GM10248 (cell line): ENCODE data around the gene JADE2.
"Not testable (repeated sequence)": the region's sequence is repeated elsewhere in the genome, so short reads cannot be mapped to it uniquely, and the experiment has no call there.

Experiments
- CTCF ChIA-PET: fragments of 300-600 bp; sonication (Branson Sonifier 250); formaldehyde crosslinking; extraction: SDS; loops from one replicate; lab custom pipeline; 2021; ENCODE audit warnings: antibody characterized with exemption; lab: Yijun Ruan, JAX
- POLR2A ChIA-PET: fragments of 350-650 bp; sonication (Branson Sonifier 250); formaldehyde crosslinking; extraction: SDS; loops from one replicate; lab custom pipeline; 2020; ENCODE audit warnings: antibody characterized with exemption; lab: Yijun Ruan, JAX
- DNase-seq: peaks from one replicate; pipeline ENCODE4 v3.0.0; 2012; ENCODE audit errors: extremely low spot score
- CTCF ChIP-seq: IDR thresholded peaks from 2 replicates; pipeline ENCODE4 v1.5.1; 2012; ENCODE audit warnings: mild to moderate bottlenecking, low read depth; ENCODE audit errors: extremely low read depth, missing control alignments, control extremely low read depth

JADE2 gene

DNA sequence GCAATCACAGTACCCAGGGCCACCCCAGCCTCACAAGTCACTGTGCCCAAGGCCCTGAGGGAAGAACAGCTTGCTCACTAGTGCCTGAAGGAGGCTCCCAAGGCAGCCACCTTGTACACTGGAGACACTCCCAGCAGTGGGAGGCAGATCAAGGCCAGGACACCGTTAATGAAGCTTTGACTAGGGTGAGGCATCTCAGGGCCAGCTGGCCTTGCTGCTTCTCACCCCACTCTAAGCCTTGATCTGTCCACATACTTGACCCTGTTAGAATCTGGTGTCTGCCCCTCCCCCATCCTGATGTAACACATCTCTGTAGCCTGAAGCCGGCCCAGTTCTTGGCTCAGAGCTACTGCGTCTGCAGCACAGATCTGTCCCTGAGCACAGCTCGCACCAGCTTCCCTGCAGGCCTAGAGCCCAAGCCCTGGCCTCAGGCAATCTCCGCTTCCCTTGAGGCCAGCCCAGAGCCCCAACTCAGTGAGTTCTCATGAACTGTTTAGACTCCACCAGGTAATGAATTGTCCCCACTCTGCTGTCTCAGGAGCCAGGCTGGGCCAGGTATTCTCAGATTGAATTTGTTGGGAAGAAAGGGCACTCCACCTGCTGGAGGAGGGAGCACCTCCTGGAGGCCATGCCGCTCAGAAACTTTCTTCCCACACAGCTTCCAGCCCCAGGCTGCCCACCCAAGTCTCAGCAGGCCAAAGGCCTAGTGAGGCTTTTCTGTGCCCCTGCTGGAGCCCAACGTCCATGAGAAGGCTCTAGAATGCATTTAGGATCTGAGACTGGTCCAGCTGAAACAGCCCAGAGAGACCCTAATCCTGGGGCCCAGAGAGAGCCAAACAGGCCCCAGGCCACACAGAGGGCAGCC, 13.4 kb upstream of the JADE2 start:
- ChIA-PET POLR2A (no interaction called here), CTCF (interaction anchor here (0.8 to 1.7 kb wide), 5 partner anchors 9 to 208 kb away, joined by 3 to 4 read pairs (median 3); no protein-coding TSS in a partner anchor)
- no peak for TF ChIP-seq CTCF
- no peak for DNase-seq

GRCh38 chr5:134512661-134512999, 12.8 kb upstream of the JADE2 start:
- POLR2A ChIA-PET = no interaction called here
- no peak for DNase-seq
- CTCF ChIA-PET = interaction anchor here (1.7 kb wide), 1 partner anchor 12 kb away, joined by 4 read pairs; no protein-coding TSS in a partner anchor
- TF ChIP-seq CTCF = no peak

- ChIA-PET CTCF (interaction anchor here (1.0 kb wide), 1 partner anchor 16 kb away, joined by 3 read pairs; no protein-coding TSS in a partner anchor), POLR2A (interaction anchor here (0.5 kb wide), 1 partner anchor 9 kb away, joined by 3 read pairs; no protein-coding TSS in a partner anchor)
- DNase-seq = no peak
- no peak for TF ChIP-seq CTCF
Observed at GRCh38 chr5:134515801-134516200, 9.7 kb upstream of the JADE2 start.

DNA sequence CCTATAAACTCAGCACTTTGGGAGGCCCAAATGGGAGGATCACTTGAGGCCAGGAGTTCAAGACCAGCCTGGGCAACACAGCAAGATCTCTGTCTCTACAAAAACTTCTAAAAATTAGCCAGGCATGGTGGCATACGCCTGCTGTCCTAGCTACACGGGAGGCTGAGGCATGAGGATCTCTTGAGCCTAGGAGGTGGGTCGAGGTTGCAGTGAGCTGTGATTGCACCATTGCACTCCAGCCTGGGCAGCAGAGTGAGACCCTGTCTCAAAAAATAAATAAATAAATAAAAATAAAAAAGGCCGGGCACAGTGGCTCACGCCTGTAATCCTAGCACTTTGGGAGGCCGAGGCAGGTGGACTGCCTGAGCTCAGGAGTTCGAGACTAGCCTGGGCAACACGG, 8.5 kb upstream of the JADE2 start:
- CTCF ChIA-PET = interaction anchor here (1.3 kb wide), 1 partner anchor 10 kb away, joined by 7 read pairs; no protein-coding TSS in a partner anchor
- DNase-seq, POLR2A ChIA-PET: not testable (repeated sequence)

- CTCF ChIA-PET = interaction anchor here (1.3 kb wide), 1 partner anchor 10 kb away, joined by 7 read pairs; no protein-coding TSS in a partner anchor
- POLR2A ChIA-PET = no interaction called here
- no peak for DNase-seq
- TF ChIP-seq CTCF = no peak
Observed at GRCh38 chr5:134517553-134517952, 7.9 kb upstream of the JADE2 start.

DNA sequence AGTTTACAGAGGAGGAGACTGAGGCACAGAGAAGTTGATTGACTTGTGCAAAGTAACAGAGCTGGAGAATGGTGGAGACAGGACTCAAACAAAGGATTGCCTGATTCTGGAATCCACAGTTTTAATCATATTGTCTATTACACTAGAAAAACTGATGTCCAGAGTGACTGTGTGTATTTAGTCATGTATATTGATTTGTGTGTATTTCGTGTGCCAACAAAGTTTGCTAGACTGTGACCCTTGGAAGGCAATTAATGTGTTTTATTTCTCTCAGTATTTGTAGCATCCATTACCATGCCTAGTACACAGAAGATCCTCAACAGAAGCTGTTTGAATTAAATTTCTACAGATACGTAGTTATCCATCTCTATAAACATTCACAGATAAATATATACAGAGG, 5.5 kb upstream of the JADE2 start:
- CTCF ChIA-PET = interaction anchor here (0.6 to 1.5 kb wide), 2 partner anchors 41 to 58 kb away, joined by 3 to 5 read pairs; no protein-coding TSS in a partner anchor
- no peak for DNase-seq
- TF ChIP-seq CTCF = no peak
- POLR2A ChIA-PET = no interaction called here

DNA sequence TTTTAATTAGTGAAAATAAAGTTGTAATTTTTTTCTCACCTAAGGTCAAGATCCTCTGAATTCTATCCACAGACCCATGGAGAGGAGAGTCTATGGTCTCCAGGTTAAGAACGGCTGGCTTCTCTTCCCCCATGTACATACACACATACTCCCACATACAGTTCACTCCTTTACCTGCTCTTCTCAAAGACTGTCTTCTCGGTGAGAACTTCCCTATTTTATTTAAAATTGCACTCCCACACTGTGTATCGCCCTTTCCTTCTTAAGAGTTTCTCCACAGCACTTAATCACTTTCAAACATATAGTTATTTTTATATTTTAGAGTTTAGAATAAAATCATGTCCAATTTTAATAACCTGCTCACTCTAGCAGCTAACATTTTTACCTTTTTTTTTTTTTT, 3.6 kb upstream of the JADE2 start:
- DNase-seq = no peak
- POLR2A ChIA-PET = no interaction called here
- CTCF ChIA-PET = interaction anchor here (1.4 to 8.7 kb wide), 3 partner anchors 19 to 65 kb away, joined by 3 to 143 read pairs (median 5); no protein-coding TSS in a partner anchor
- TF ChIP-seq CTCF = no peak
